OCI-LY3 (cell line): Measurements from ENCODE around the gene LDLRAD4.

ENCODE experiments used
- EZH2phosphoT487 ChIP-seq: fragments of 200-600 bp; shearing (Covaris generic); IDR thresholded peaks from 2 replicates; pipeline ENCODE4 v1.6.1; 2018; ENCODE audit warnings: antibody characterized with exemption, mixed run types, low read depth
- TF ChIP-seq, protein P1 (sequence below): fragments of 200-600, 300-600 bp; sonication (generic); IDR thresholded peaks from 2 replicates; pipeline ENCODE4 v1.5.1; 2014; ENCODE audit warnings: antibody characterized with exemption, low read length, low read depth

DNA sequence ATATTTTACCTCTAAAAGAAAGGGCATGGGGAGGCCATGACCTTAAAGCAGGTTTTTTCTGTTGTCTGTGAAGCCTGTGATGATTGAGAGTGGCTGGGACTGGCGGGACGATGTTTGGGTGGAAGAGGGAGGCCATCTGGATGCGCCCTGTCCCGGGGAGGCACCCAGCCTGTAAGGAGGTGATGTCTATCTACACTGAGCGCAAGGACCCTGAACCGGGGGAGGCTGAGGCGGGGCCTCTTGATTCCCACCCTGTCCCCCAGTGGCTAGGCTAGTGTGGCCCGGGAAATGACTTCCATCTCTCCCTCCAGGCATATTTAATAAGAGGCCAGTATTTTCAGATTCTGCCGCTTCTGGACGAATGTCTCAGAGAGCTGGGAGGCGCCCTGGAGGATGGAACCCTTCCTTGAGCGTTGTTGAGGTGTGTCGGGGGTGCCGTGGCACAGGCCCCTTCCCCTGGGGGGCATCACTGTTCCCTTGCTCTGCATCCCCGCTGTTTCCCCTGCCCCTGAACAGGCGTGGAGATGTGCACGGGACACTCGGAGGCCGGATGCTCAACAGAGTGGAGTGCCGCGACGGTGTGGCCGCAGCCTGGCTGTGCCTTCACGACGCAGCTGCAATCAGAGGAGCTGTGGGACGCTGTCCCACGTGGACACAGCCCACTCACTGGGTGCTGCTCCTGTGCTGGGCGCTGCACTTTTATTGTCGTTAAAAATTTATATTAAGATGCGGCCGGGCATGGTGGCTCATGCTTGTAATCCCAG, 185.4 kb downstream of the LDLRAD4 start:
- TF ChIP-seq, protein P1, sequence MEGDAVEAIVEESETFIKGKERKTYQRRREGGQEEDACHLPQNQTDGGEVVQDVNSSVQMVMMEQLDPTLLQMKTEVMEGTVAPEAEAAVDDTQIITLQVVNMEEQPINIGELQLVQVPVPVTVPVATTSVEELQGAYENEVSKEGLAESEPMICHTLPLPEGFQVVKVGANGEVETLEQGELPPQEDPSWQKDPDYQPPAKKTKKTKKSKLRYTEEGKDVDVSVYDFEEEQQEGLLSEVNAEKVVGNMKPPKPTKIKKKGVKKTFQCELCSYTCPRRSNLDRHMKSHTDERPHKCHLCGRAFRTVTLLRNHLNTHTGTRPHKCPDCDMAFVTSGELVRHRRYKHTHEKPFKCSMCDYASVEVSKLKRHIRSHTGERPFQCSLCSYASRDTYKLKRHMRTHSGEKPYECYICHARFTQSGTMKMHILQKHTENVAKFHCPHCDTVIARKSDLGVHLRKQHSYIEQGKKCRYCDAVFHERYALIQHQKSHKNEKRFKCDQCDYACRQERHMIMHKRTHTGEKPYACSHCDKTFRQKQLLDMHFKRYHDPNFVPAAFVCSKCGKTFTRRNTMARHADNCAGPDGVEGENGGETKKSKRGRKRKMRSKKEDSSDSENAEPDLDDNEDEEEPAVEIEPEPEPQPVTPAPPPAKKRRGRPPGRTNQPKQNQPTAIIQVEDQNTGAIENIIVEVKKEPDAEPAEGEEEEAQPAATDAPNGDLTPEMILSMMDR = no peak
- no peak for TF ChIP-seq EZH2phosphoT487
